Right lobe of liver (tissue), 4 donors: ENCODE data around the gene CXorf49.
"Not testable (repeated sequence)": the region's sequence is repeated elsewhere in the genome, so short reads cannot be mapped to it uniquely, and the experiment has no call there.

Experiments used
- POLR2A ChIP-seq: fragments of 450-650 bp; IDR thresholded peaks from one replicate; pipeline ENCODE4 v1.6.1; 2017; ENCODE audit warnings: antibody characterized with exemption, mild to moderate bottlenecking
- TF ChIP-seq, protein P1 (sequence below), 4 donors: fragments of 200-600 bp in 3 of 4; fragments of 450-650 bp in 1 of 4; IDR thresholded peaks; one replicate each; pipeline versions ENCODE4 v1.5.1 to v1.8.0; 2016 to 2022; ENCODE audit warnings: antibody characterized with exemption in 4 of 4, mild to moderate bottlenecking in 2 of 4
- donor health status: DM: no; HTN: no; CAD: no.
- donor health status: DM: no; HTN: no; CAD: no.
- donor health status: DM: no; HTN: yes; CAD: no.

DNA sequence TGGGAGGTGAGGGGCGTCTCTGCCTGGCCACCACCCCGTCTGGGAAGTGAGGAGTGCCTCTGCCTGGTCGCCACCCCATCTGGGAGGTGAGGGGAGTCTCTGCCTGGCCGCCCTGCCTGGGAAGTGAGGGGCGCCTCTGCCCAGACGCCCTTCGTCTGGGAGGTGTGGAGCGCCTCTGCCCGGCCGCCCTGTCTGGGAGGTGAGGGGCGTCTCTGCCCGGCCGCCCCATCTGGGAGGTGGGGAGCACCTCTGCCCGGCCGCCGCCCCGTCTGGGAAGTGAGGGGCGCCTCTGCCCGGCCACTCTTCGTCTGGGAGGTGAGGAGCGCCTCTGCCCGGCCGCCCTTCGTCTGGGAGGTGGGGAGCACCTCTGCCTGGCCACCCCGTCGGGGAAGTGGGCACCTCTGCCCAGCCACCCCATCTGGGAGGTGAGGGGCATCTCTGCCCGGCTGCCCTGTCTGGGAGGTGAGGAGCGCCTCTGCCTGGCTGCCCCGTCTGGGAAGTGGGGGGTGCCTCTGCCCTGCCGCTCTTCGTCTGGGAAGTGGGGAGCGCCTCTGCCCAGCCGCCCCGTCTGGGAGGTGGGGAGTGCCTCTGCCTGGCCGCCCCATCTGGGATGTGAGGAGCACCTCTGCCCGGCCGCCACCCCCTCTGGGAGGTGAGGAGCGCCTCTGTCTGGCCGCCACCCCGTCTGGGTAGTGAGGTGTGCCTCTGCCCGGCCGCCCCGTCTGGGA, 41.9 kb downstream of the CXorf49 start:
- not testable (repeated sequence) for TF ChIP-seq POLR2A
- TF ChIP-seq, protein P1, sequence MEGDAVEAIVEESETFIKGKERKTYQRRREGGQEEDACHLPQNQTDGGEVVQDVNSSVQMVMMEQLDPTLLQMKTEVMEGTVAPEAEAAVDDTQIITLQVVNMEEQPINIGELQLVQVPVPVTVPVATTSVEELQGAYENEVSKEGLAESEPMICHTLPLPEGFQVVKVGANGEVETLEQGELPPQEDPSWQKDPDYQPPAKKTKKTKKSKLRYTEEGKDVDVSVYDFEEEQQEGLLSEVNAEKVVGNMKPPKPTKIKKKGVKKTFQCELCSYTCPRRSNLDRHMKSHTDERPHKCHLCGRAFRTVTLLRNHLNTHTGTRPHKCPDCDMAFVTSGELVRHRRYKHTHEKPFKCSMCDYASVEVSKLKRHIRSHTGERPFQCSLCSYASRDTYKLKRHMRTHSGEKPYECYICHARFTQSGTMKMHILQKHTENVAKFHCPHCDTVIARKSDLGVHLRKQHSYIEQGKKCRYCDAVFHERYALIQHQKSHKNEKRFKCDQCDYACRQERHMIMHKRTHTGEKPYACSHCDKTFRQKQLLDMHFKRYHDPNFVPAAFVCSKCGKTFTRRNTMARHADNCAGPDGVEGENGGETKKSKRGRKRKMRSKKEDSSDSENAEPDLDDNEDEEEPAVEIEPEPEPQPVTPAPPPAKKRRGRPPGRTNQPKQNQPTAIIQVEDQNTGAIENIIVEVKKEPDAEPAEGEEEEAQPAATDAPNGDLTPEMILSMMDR (IDR thresholded peaks at IDR 0.05) = not testable (repeated sequence)
